Gastroesophageal sphincter (tissue), 3 donors: ENCODE results near the gene NBPF20.
"Not testable (repeated sequence)": the region's sequence is repeated elsewhere in the genome, so short reads cannot be mapped to it uniquely, and the experiment has no call there.

Experiments used
- POLR2A ChIP-seq, 2 donors: fragments of 450-650 bp; IDR thresholded peaks; one replicate each; pipeline ENCODE4 v1.6.1; 2017; ENCODE audit warnings: antibody characterized with exemption in 2 of 2, mild to moderate bottlenecking in 2 of 2, moderate library complexity in 1 of 2
- TF ChIP-seq, protein P1 (sequence below), 4 experiments: fragments of 200-600 bp in 2 of 4; fragments of 450-650 bp in 2 of 4; sonication (generic) in 1 of 4; IDR thresholded peaks; one replicate each; pipeline ENCODE4 v1.5.1; 2017 to 2019; ENCODE audit warnings: antibody characterized with exemption in 4 of 4, mild to moderate bottlenecking in 2 of 4, moderate library complexity in 2 of 4

- TF ChIP-seq, protein P1, sequence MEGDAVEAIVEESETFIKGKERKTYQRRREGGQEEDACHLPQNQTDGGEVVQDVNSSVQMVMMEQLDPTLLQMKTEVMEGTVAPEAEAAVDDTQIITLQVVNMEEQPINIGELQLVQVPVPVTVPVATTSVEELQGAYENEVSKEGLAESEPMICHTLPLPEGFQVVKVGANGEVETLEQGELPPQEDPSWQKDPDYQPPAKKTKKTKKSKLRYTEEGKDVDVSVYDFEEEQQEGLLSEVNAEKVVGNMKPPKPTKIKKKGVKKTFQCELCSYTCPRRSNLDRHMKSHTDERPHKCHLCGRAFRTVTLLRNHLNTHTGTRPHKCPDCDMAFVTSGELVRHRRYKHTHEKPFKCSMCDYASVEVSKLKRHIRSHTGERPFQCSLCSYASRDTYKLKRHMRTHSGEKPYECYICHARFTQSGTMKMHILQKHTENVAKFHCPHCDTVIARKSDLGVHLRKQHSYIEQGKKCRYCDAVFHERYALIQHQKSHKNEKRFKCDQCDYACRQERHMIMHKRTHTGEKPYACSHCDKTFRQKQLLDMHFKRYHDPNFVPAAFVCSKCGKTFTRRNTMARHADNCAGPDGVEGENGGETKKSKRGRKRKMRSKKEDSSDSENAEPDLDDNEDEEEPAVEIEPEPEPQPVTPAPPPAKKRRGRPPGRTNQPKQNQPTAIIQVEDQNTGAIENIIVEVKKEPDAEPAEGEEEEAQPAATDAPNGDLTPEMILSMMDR (IDR thresholded peaks at IDR 0.05) = not testable (repeated sequence)
- TF ChIP-seq POLR2A (IDR thresholded peaks at IDR 0.05) = not testable (repeated sequence)
Measured at GRCh38 chr1:145459591-145459990, 34.2 kb upstream of the NBPF20 start.
